Amniotic stem cell (primary cell): ENCODE data around the gene EXOC3L2.
"Not testable (repeated sequence)": the region's sequence is repeated elsewhere in the genome, so short reads cannot be mapped to it uniquely, and the experiment has no call there.

ENCODE experiments used
- DNase-seq: peaks from one replicate; lab custom pipeline; 2025; lab: John Stamatoyannopoulos, UW

EXOC3L2 gene

DNA sequence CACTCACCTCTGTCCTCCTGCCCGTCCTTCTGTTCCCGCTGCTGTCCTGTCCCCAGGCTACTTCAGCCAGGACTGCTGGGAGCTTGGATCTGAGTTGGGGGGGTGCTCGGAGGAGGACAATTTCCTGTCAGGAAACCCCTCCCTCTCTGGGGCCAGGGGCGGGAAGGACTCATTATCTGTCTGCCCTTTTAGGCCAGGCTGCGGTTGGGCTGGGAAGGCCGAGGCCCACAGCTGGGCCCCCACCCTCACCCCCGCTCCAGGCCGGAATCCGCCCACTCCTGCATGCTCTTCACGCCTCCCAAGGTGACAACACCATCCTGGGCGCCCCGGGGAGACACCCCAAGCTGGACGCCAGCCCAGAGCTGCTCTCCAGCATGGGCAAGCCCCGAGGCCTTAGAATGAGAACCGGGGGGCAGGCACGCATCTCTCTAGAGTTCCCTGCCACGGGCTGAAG, at the start of gene EXOC3L2:
Gene EXOC3L2, minus strand, starts transcription at position 74 of the 454 bp plus-strand sequence. CDS start 6,362 bp downstream, outside the sequence.
- no peak for DNase-seq

DNA sequence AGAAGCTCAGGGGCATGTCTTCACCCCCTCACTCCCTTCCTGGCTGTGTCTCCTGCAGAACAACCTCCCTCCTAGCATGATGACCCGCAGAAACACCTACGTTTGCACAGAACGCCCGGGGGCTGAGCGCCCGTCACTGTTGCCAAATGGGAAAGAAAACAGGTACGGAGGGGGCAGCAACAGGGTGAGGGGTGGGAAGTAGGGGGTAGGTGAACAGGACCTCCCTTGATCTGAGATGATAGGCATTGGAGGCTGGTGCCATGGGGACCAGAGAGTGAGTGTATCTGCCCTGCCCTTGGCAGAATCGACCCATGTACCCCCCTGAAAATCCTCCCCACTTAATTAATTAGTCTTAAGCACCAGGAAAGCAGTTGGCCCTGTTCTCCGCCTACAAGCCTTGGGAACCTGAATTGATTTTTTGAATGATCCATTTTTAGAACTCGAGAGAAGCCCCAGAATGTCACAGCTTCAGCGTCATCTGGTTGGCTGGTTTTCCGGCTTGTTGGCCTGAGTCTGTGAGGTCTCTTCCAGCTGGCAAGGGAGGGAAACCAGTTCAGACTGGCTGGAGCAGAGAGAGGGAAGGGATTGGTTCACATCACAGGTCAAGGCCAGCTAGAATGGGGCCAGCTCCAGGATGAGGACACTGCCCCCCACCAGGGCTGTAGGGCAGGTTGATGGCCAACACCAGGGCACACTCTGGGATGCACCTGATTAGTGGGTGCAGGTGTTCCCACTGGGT, 49.3 kb upstream of the EXOC3L2 start:
- no peak for DNase-seq

DNA sequence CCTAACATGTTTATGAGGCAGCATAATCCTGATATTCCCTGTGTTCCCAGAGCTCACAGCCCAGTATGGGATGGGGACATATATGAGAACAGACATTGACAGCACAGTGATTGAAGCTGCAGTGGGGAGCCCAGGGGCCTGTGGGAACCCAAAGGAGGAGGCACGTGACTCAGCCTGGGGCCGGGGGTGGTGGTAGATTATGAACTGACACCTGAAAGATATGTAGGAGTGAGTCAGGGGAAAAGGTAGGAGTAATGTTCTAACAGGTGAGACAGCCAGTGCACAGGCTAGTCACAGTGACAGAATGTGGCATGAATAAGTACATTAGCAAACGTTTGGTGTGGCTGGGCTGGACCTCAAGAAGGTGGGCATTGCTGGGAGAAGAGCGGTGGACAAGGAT, 48.5 kb upstream of the EXOC3L2 start:
- no peak for DNase-seq

DNA sequence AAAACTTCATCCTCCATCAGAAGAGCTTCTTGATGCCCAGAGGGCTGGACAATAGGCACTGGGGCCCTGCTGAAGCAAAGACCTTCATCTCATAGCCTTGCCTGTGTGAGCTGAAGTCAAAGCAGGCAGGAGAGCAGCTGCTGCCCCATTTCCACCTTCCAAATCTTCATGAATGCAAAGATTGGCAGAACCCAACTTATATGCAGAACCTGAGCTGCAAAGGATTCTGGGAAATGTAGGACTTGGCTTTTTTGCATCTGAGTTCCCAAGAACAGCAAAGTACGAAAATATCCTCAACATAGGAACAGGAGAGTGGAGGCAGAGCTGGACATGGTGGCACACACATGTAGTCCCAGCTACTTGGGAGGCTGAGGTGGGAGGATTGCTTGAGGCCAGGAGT, 46.6 kb upstream of the EXOC3L2 start:
- no peak for DNase-seq

DNA sequence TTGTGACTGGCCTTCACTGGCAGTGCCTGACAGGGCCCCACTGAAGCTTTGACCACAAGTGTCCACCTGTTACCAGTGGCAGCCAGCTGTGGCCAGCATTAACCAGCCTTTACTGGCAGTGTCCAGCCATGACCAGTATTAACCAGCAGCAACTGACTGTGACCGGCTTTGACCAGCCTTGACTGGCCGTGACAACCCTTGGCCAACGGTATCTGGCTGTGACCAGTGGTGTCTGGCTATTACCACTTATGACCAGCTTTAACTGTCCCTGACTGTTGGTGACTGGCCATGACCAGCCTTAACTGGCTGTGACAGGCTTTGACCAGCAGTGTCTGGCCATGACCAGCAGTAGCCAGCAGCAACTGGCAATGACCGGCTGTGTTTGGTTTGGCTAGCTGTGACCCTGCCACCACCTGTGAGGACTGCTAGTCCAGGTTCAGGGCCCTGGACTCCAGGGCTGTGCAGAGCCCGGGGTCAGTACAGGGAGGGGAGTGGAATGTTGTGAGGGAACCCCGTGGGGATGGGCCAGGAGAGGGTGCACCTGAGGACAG, 45.2 kb upstream of the EXOC3L2 start:
- DNase-seq: no peak

DNA sequence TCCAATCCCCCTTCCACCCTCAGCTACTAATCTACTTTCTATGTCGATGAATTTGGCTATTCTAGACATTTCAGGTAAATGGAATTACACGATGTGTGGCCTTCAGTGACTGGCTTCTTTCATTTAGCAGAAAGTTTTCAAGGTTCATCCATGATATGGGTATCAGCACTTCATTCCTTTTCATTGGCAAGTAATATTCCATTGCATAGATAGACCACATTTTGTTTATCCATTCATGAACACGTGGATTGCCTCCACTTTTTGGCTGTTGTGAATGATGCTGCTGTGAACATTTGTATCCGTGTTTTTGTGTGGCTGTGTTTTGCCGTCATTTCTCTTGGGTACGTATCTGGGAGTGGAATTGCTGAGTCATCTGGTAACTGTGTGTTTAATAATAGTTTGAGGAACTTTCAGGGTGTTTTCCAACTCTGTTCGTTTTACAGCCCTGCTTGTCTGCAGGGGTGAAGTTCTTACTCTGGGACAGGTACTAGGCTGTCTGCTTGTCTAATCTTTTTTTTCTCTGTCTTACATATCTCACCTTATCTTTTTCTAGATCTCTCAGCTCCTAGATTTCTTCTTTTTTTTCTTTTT, 38.3 kb upstream of the EXOC3L2 start:
- no peak for DNase-seq

DNA sequence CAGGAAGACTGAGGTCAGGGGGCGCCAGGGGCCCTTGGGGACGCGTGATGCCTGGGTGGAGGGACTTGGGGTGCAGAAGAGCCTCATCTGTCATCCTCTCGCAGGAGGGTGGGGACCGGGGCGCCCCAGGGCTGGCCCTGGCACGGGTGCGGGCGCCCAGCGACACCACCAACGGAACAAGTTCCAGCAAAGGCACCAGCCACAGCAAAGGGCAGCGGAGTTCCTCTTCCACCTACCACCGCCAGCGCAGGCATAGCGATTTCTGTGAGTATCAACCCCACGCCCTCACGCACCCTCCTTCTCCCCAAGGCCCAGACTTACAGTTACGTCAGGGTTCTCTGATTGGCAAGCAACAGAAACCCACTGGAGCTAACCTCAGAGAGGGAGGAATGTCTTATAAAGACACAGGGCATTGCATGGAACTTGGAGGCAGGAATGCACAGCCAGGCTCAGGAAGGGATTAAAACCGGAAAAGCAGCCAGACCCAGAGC, 35.3 kb upstream of the EXOC3L2 start:
- no peak for DNase-seq

DNA sequence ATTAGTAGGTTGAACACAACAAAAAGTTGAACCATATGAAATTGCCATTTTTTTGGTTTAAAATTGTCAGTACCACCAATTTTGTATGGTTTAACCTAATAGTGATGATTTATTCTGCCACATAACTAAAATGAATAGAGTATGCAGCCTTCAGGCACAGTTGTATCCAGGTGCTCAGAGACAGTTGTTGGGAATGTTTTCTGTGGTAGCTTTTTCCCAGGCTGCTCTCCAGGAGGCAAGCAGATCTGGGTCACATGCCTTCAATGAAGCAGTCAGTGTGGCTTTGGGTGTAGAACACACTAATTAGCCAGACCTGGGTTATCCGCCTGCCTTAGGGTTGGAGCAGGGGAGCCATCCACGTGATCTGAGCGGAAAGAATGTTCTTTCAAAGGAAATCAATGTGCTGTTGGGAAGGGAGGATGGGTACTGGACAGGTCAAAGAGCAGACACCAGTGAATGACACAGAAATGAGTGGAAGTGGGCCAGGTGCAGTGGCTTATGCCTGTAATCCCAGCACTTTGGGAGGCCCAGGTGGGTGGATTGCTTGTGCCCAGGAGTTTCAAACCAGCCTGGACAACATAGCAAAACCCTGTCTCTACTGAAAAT, 34.5 kb upstream of the EXOC3L2 start:
- DNase-seq: no peak

DNA sequence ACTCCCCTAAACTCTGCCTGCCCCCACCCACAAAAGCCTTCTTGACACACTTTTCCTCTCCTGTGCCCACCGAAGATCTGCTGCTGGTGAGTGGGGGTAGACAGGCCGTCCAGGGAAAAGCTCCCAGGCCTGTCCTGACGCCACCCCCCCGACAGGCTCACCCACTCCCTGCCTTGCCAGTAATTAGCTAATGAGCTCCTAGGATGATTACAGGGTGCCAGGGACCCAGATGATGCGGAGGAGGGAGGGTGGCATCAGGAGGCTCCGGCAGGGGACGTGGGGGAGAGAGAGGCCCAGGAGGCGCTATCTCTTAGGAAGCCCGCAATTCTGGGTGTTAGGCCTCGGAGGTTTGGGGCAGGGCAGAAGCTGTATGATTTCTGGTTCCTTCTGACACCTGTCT, 32.9 kb upstream of the EXOC3L2 start:
- DNase-seq: no peak

DNA sequence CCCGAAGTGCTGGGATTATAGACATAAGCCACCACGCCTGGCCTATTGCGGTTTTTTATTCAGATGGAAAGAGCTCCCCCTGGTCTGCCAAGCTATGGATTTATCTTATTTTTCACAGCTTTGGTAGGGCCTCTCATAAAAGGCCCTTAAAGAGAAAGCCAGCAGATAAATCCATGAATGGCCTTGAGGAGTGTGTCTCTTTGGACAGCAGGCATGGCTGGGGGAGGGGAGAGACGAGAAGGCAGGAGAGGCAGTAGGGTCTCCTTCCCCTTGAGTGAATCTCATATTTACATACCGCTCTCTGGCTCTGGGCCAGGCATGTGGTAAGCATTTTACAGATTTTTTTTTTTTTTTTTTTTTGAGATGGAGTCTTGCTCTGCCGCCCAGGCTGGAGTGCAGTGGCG, 31.1 kb upstream of the EXOC3L2 start:
- no peak for DNase-seq

DNA sequence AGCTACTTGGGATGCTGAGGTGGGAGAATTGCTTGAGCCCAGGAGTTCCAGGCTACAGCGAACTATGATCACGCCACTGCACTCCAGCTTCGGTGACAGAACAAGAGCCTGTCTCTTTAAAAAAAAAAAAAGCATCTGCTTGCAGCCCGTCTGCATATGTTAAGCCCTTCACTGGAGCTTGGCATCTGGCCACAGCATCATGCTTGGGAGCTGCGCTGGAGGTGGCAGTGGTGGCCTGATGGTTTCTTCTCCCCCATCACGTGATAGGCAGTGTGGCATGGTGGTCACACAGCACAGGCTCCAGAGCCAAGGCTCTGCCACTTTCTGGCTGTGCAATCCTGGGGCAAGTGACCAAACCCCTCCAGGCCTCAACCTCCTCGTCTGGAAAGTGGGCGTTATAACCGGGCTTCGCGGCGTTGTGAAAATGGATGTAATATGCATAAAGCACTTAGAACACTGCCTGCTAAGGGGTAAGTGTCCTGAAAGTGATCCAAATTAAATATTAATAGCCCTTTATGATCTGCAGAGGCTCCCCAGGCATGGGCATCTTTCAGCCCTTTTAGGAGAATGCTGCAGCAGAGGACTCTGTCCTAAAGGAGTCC, 30.3 kb upstream of the EXOC3L2 start:
- no peak for DNase-seq

DNA sequence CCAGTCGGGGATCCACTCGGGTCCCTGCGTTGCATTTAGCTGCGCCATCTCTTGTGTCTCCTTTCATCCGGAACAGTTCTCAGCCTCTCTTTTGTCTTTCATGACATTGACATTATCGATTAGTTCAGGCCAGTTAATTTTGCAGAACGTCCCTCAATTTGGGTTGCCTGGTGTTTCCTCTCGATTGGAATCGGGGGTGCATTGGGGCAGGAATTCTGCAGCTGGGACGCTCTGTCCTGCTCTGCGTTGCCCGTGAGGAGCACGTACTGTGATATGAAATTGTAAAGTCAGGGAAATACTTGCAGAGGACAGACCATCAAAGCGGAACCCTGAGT, 28.3 kb upstream of the EXOC3L2 start:
- DNase-seq: no peak

DNA sequence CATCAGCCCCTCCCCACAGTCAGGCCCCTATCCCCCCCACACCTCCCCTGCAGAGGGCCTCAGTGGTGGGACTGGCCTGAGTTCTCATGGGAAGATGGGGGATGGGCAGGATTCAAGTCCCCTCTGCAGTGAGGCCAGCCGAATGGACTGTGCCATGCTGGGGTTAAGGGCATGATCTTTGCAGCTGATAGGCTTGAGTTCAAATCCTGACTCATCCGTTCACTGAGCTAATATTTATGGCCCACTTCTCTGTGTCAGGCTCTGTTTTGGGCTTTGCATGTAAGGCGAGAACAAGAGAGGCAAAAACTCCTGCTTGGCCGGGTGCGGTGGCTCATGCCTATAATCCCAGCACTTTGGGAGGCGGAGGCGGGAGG, 26.5 kb upstream of the EXOC3L2 start:
- no peak for DNase-seq

DNA sequence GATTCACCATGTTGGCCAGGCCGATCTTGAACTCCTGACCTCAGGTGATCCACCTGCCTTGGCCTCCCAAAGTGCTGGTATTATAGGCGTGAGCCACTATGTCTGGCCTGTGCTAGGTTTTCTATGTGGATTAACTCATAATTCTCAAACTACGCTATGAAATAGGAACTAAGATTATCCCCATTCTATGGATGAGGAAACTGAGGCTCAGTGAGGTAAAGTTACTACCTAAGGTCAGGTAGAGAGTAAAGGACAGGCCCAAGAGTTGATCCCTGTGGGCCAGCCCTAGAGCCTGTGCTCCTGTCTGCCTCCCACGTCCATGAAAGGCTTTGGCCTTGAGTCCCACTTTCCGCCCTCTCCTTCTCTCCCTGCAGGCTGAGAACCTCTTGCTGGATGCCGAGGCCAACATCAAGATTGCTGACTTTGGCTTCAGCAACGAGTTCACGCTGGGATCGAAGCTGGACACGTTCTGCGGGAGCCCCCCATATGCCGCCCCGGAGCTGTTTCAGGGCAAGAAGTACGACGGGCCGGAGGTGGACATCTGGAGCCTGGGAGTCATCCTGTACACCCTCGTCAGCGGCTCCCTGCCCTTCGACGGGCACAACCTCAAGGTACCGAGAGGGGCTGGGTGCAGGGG, 26.0 kb upstream of the EXOC3L2 start:
- no peak for DNase-seq

DNA sequence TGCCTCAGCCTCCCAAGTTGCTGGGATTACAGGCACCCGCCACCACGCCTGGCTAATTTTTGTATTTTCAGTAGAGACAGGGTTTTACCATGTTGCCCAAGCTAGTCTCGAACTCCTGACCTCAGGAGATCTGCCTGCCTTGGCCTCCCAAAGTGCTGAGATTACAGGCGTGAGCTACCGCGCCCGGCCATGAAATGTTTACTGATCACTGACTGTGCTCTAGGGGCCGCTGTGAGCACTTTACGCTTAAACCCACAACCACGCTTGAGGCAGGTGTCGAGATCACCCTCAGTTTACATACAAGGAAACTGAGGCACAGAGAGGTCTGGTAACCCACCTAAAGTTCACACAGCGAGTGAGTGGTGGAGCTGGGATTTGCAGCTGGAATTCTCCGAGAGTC, 24.7 kb upstream of the EXOC3L2 start:
- DNase-seq: not testable (repeated sequence)

DNA sequence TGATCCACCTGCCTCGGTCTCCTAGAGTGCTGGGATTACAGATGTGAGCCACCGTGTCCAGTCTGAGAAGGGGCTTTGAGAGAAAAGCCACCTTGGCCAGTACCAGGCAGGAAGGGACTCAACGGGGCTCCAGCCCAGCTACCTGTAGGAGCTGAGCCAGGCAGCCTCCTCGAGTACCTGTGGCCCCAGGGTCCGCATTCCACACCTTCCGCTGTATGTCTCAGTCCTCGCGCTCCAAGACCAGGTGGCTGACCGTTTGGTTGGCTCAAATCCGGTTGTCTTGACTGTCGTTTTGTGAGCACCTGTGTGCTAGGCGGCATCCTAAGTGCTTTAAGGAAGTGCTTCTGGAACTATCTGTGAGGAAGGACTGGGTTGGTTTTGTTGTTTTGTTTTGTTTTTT, 22.1 kb upstream of the EXOC3L2 start:
- no peak for DNase-seq

DNA sequence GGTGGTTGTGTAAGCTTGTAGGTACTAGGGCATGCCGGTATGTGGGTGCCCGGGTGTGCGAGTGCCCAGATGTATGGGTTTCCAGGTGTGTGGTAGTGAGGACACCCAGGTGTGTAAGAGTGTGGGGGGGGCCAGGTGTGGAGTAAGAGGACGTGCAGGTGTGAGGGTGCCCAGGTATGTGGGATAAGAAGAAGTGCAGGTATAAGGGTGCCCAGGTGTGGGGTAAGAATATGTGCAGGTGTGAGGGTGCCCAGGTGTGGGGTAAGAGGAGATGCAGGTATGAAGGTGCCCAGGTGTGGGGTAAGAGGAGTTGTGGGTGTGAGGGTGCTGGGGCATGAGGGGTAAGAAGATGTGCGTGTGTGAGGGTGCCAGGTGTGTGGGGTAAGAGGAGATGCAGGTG, 20.2 kb upstream of the EXOC3L2 start:
- no peak for DNase-seq

DNA sequence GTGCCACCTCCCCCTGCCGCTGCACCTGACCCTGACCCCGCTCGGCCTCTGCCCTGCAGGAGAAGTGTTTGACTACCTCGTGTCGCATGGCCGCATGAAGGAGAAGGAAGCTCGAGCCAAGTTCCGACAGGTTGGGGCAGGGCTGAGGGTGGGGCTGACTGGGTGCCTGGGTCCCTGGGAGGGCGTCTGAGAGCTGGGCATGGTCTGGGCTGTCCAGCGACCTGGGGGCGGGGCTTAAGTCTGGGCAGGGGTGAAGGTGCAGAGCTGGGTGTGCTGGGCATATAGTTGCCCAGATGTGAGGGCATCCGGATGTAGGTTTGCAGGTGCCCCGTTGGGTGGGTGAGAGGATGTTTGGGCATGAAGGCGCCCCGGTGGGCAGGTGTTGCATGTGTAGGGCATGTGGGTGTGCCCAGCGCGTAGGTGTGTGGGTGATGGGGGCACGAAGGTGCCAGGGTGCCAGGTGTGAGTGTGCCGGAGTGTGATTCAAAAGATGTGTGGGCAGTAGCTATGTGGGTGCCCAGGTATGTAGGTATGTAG, 19.6 kb upstream of the EXOC3L2 start:
- no peak for DNase-seq

DNA sequence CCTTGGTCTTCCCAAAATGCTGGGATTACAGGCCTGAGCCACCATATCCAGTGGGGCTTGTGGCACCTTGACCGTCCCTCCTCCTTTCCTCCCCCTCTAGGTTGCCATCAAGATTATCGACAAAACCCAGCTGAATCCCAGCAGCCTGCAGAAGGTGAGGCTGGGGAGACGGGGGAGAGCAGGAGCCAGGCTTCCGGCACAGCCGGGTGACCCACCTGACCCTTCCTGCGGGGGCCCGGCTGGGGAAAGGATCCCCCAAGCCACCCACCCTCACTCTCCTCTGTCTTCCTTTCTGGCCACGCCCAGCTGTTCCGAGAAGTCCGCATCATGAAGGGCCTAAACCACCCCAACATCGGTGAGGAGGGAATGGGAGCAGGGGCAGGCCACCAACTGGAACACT, 17.8 kb upstream of the EXOC3L2 start:
- no peak for DNase-seq

DNA sequence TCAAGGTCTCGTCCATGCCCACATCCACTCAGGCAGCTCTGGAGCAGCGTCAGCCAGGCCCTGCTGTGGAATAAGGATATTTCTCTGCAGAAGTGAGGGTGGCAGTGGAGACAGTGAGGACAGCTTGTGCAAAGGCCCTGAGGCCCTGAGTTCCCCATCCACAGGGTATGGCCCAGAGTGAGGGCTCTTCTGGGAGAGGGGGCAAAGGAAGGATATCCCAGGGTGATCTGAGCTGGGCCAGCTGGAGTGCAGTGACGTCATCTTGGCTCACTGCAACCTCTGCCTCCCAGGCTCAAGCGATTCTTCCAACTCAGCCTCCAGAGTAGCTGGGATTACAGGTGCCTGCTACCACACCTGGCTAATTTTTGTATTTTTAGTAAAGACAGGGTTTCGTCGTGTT, 17.4 kb upstream of the EXOC3L2 start:
- DNase-seq: no peak

DNA sequence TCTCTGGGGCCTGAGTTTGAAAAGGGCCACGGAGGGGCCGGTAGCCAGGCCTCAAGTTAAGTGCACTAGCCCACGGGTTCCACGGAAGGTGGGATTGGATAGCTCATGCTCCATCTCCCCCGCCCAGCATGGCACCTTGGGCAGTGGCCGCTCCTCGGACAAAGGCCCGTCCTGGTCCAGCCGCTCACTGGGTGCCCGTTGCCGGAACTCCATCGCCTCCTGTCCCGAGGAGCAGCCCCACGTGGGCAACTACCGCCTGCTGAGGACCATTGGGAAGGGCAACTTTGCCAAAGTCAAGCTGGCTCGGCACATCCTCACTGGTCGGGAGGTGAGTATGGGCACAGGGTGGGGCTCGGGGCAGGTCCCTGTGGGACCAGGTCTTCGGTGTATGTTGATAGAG, 13.7 kb upstream of the EXOC3L2 start:
- DNase-seq: no peak

DNA sequence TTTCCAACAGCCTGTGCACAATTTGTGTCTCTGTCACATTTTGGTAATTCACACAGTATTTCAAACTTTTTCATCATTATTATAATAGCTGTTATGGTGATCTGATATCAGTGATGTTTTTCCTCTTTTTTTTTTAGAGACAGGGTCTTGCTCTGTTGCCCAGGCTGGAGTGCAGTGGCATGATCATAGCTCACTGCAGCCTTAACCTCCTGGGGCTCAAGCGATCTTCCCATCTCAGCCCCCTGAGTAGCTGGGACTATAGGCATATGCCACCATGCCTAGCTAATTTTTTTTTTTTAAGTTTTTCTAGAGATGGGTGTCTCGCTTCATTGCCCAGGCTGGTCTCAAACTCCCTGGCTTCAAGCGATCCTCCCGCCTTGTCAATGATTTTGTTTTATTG, 11.6 kb upstream of the EXOC3L2 start:
- no peak for DNase-seq
